Peyer's patch (tissue), 4 donors: ENCODE measurements around the gene MCUB.

Experiments used
- POLR2A ChIP-seq, 2 donors: fragments of 450-650 bp; IDR thresholded peaks; one replicate each; pipeline ENCODE4 v1.5.1; 2017; ENCODE audit warnings: antibody characterized with exemption in 2 of 2, mild to moderate bottlenecking in 2 of 2, moderate library complexity in 2 of 2
- TF ChIP-seq, protein P1 (sequence below), 6 experiments: fragments of 450-650 bp in 4 of 6; fragments of 200-600 bp in 2 of 6; sonication (generic) in 1 of 6; IDR thresholded peaks; one replicate each; pipeline ENCODE4 v1.5.1; 2017 to 2019; ENCODE audit warnings: antibody characterized with exemption in 6 of 6, mild to moderate bottlenecking in 3 of 6, moderate library complexity in 1 of 6

DNA sequence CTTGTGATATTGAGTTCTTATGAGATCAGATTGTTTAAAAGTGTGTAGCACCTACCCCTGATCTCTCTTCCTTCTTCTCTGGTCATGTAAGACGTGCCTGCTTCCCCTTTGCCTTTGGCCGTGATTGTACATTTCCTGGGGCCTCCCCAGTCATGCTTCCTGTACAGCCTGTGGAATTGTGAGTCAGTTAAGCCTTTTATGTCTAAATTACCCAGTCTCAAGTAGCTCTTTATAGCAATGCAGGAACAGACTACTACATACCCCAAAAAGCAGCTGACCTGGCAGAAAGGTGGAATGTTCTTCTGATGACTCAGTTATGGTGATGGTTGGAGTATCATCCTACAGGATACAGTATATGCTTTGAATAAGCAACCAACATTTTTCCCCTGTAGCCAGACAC is 11.4 kb upstream of the MCUB start:
- TF ChIP-seq, protein P1, sequence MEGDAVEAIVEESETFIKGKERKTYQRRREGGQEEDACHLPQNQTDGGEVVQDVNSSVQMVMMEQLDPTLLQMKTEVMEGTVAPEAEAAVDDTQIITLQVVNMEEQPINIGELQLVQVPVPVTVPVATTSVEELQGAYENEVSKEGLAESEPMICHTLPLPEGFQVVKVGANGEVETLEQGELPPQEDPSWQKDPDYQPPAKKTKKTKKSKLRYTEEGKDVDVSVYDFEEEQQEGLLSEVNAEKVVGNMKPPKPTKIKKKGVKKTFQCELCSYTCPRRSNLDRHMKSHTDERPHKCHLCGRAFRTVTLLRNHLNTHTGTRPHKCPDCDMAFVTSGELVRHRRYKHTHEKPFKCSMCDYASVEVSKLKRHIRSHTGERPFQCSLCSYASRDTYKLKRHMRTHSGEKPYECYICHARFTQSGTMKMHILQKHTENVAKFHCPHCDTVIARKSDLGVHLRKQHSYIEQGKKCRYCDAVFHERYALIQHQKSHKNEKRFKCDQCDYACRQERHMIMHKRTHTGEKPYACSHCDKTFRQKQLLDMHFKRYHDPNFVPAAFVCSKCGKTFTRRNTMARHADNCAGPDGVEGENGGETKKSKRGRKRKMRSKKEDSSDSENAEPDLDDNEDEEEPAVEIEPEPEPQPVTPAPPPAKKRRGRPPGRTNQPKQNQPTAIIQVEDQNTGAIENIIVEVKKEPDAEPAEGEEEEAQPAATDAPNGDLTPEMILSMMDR (IDR thresholded peaks at IDR 0.05): no peak
- TF ChIP-seq POLR2A (IDR thresholded peaks at IDR 0.05): no peak
